Dedifferentiated amniotic fluid mesenchymal stem cell (primary cell): ENCODE measurements around the gene KCNH2.

Experiments
- DNase-seq: peaks from one replicate; pipeline ENCODE4 v3.0.0-alpha.2; 2016; ENCODE audit errors: extremely low spot score

The KCNH2 gene

DNA sequence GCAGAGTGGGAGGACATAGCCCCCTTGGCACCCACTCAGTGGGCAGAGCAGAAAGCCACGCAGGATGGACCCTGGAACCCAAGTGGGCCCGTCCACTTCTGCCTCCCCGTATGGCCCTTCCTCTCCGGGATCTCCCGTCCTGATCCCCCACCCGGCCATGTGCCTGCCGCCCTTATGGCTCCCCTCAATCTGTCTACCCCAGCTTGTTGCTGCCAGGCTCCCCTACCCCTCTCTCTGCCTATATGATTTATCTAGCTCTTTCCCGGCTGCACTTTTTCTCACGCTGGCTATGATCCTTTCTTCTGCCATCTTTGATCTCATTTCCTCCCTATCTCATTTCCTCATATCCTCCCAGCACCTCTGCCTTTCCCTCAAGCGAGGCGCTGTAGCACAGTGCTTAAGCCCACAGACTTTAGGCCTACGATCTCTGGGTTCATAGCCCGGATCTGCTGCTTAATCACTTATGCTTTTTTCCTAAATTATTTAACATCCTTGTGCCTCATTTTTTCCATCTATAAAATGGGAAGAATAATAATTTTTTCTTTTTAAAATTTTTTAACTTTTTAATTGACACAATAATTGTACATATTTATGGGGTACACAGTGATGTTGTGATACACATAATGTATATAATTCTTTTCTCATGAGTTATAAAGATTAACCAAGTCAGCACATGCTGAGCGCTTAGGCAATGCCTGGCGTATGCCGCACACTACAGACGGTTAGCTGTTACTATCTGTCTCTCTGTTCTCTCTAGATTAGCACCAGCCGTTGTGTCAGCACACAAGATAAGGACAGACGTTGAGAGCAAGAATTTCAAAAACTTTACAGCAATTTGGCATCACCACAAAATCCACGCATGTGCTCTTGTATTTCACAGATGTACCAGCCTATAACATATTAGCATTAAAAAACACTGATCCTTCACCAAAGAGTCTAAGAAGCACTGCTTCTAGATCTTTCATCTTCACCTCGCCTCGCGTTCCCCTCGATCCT is 18.1 kb downstream of the KCNH2 start:
- DNase-seq: no peak

DNA sequence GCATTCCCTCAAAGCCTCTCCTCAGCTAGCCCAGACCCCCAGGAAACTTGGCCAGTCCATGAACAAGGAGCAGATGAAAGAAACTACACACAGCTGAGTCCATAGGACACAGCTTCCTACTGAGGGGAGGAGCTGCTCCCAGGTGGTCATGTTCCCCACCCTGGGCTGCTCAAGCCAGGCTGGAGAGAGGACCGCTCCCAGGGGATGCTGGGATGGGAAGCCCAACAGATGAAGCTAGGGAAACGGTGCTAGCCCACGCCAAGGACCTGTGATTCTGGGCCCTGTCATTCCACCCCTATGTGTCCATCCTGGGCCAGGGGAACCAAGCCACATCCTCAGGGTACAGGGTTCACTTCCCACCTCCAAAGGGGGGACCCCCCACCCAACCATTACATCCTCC is 19.0 kb downstream of the KCNH2 start:
- DNase-seq: no peak

DNA sequence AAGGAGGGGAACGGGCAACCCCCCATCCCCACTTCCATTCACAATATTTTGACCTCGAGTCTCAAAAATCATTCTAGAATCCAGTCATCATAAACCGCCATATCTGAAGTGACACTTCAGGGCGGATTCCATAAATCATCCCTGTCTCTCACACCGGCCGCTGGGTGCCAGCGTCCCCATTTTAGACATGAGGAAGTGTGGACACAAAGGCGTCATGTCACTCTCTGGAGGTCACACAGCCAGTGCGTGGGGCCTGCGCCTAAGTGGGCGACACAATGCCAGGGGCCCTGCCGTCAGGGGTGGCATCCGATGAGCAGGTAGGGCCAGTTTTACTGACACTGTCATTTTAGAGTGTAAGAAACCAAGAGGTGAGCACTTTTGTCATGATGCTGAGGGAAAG is 19.5 kb downstream of the KCNH2 start:
- DNase-seq: no peak

DNA sequence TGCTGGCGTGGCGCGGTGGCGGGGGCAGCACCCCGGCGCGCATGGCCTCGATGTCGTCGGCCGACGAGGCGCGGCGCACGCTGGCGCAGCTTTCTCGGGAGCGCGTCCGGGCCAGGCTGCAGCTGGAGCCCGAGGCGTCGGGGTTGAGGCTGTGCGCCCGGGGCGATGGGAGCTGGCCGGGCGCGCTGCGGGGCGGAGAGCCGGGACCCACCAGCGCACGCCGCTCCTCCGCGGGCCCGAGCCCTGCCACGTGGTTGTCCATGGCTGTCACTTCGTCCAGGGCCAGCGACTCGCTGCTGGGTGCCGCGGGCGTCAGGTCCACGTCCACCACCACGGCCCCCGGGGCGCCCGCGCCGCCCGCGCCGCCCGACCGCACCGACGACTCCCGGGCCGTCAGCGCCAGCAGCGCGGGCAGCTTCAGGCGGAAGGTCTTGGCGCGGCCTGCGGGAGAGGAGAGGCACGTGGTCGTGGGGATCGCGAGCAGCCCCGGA is 20.0 kb downstream of the KCNH2 start:
- DNase-seq: no peak

DNA sequence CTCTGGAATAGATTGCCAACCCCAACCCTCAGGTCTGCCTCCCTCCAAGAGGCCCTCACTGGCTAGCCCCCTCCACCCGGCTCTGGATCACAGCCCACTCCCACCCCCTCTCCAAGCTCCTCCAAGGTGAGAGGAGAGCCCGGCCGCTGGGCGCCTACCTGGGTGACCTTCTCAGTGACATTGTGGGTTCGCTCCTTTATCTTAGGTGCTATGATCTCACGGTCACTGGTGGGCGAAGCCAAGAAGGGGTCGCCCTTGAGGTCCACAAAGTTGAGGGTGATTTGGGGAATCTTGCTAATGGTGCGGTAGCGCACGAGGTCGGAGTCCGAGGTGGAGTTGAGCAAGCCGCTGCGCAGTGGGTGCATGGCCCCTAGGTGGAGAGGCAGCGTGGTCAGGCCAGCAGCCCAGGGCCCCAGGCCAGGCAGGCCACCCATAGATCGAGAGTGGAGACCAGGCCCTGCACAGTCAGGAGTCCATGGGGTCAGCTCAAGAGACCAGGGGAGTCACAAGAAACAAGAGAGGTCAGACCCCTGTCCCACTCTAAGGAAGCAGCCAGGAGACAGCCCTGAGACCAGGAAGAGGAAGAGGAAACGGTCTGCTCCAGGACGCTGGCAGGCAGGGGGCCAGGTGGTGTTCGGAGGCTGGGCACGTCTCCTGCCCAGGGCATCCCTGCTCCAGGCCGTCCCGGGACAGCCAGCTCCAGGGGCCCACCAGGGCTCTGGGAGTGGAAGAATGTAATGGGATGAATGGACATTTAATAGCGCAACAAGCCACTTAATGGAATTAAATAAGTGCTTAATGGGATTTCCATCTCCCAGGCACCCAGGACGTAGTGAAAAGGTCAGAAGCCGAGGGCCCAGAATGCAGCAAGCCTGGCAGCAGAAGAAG is 20.7 kb downstream of the KCNH2 start:
- DNase-seq: no peak

DNA sequence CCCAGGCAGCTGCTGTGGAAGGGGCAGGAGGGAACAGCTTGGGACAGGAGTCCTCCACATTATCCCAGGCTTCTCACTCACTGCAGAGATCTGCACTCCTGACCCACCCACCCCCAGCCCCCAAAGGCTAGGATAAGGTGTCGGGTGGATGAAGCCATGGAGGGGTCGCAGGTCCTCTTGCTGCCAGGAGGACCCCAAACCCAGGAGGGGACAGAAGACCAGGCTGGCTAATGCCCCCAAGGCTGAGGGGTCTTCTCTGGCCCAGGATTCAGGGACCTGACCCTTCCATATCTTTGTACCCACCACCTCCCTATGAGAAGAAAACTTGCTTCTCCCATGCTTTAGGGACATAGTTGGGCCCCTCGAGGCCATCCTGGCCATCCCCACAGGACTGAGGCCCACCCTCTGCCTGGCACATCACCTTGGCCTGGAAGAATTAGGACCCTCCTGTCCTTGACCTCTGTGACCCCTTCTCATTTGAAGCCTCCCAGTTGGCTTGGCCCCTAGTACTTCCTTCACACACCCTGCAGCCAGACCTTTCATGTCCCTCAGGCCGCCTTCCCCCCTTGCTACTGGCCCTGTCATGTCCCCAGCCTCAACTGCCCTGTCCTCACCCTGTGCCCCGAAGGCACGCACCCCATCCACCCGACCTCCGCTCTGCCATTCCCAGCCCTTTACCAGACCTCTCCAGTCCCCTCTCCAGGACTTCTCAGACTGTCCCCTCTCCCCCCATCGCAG is 21.6 kb downstream of the KCNH2 start:
- DNase-seq: no peak

DNA sequence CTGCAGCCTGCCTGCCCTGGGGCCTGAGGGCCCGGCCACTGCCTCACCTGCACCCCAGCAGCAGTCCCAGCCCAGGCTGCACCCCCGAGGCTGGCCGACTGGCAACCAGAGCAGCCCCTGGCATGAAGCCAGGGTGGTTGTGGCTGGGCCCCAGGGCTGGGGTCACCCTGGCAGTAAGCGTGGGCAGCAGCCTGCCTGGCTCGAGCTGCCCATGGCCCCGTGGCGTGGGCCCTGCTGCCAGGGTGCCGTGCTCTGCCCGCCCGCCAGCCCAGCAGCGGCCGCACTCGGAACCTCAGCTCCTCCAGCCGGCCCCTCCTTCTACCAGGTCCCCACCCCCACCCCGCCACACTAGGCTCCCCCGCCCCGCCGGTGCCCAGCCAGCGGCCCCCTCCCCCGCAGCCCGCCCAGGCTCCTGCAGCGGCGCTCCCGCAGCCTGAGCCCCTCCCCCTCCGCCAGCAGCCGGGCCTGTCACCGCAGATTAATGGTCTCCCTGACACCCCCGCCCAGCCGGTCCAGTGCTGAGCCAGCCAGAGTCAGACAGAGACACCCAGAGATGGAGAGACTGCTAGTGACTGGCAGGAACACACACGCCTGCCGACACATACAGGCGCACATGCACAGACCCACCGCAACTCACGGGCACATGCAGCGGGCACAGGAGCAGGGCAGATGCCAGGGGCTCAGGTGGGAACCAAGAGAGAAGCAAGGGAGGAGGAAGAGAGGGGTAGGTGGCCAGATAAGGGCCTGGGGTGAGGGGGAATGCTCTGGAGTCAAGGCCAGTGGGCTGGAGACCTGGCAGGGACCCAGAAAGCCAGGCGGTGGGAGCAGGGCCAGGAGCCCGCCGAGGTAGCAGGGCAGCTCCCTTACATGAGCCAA is 22.4 kb downstream of the KCNH2 start:
- no peak for DNase-seq

DNA sequence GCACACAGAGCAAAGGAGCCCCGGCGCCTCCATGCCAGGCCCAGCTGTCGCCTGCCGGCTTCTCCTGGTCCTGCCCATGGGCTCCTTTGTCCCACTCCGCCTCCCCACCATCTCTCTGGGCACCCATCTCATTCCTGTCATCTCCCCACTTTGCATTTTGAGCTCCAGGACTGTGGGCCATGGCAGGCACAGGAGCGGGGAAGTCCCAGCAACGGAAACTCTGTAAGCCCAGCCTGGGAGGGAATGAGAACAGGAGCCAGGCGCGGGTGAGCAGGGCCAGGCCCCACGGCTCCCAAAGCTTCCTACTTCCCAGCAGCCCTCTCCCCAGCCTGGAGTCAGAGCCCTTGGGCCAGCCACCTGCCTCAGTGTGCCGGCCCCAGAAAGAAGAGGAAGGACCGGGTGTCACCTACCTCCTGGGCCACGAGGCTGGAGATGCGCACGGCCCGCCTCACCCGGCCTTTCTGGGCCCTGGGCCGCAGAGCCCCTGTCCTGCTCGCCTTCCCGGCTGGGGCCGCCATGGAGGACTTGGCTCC is 23.1 kb downstream of the KCNH2 start:
- no peak for DNase-seq

DNA sequence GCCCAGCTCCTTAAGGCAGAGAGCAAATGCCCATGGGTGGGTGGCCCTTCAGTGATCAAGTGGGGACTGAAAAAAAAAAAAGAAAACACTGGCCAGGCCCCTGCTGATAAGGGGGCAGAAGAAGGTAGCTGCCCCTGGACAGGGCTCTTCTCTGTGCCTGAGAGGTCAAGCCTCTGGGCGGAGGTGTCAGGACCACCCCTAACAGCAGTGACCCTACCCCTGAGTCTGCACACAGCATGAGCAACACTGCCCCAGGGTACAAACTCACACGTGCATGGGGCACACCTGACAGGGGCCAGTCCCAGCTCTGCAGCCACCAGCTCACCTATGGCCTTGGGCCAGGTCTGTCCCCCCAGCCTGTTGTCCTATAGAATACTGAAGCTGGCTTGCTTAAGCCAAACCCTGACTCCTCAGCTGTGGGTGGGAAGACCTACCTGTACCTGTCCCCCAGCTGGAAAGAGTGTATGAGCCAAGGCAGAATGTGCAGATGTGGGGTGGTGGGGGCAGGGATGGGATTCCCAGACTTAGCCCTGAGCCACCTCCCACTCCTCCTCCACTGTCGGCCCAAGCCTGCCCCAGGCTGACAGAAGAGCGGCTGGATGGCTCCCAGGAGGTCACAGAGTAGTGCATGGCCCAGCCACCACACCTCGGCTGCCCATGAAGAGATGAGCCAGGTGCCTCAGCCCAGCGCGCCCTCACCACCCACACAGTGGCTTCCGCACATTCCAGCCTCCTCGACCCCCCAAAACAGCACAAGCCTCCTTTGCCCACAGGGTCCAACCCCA is 23.7 kb downstream of the KCNH2 start:
- no peak for DNase-seq

DNA sequence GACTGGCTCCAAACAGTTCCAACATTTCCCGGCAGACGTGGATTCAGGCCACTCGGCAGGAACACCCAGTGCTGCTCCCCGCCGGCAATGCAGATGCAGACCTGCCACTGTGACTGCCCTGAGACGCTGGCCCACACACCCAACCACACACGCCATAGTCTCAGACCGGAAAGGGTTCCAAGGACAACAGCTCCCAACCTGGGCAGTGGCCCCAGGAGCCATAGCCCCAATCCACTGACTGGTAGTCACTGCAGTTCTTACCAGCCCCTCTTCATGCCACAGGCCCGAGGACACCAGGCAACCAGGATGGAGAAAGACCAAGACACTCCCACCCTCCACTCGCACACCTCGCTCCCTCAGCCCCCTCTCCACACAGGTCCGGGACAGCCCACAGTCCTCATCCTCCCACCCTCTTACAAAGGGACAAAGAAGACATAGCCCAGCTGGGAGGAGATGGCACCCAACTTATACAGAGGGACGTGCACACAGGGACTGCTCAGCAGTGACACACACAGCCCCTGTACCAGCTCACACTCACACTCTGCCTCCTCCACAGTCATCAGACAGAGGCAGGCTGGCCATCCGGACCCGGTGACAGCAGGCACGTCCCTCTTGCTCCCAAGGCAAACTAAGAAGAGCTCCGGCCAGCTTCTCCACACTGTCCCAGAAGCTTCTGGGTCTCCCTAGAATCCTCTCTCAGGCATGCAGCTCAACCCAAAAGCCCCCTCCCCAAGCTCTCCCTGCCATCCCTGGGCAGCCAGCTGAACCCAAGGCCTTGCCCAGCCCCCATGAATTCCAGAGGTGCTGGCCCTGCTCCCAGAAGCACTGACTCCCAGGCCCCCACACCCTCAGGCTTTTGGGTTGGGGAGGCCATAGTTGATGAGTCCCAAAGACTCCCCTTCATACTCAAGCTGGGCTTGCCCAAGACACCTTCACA is 24.8 kb downstream of the KCNH2 start:
- no peak for DNase-seq

DNA sequence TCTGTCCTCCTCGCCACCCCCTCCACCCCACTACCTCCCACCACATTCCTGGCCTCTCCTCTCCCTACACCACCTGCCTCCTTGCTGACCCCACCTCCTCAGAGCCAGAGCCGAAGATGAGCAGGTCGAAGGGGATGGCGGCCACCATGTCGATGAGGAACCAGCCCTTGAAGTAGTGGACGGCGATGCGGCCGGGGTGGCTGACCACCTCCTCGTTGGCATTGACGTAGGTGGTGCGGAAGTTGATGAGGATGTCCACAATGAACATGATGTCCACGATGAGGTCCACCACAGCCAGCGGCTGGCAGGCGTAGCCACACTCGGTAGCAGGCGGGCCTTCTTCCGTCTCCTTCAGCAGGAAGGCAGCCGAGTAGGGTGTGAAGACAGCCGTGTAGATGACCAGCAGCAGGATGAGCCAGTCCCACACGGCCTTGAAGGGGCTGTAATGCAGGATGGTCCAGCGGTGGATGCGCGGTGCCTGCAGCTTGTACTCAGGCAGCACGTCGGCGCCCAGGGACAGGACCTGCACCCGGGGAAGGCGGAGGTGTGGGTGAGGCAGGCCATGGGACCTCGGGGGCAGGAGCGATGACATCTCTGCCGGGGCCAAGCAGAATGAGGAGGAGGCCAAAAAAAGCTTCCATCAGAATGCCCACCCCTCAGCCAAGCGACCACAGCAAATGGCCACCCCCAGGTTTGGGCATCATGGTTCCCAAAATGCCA is 25.6 kb downstream of the KCNH2 start:
- no peak for DNase-seq

DNA sequence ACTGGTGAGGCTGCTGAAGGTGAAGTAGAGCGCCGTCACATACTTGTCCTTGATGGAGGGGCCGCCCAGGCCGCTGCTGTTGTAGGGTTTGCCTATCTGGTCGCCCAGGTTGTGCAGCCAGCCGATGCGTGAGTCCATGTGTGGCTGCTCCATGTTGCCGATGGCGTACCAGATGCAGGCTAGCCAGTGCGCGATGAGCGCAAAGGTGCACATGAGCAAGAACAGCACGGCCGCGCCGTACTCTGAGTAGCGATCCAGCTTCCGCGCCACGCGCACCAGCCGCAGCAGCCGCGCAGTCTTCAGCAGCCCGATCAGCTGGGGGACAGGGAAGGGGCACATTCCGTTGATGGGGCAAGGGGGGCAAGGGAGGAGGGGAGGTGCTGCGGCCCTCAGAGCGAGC is 26.6 kb downstream of the KCNH2 start:
- DNase-seq: no peak

DNA sequence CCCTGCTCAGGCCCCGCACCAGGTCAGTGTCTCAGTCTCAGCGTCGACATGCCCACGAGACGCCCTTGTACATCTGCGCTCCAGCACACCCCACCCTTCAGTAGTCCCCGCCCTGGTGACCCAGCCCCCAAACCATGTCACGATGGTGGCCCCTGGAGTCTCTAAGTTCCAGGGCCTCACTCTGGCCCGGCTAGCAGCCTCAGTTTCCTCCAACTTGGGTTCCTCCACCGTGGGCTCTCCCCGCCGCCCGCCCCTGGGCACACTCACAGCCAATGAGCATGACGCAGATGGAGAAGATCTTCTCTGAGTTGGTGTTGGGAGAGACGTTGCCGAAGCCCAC is 27.0 kb downstream of the KCNH2 start:
- DNase-seq: no peak

DNA sequence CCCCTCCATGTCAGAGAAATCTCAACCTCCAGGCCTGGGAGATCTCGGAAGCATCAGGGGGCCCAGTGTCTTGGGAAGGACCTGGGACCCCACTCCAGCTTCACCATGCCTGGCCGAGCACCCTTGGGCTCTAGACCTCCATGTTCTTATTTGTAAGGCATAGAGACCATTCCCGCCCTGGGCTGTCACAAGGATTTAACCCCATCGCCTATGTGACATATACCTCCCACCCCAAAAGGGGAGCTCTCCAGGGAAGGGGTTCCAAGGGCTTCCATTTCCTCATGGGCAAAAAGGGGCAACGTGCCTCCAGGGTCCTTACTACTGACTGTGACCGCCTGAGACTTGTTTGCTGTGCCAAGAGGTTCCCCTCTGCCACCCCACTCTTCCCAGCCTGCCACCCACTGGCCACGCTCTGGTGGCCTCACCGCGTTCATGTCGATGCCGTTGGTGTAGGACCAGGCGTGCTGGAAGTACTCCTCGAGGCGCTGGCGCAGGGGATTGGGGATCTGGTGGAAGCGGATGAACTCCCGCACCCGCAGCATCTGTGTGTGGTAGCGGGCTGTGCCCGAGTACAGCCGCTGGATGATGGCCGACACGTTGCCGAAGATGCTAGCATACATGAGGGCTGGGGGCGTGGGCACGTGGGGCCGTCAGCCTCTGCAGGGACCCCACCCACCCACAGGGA is 27.5 kb downstream of the KCNH2 start:
- DNase-seq: no peak

DNA sequence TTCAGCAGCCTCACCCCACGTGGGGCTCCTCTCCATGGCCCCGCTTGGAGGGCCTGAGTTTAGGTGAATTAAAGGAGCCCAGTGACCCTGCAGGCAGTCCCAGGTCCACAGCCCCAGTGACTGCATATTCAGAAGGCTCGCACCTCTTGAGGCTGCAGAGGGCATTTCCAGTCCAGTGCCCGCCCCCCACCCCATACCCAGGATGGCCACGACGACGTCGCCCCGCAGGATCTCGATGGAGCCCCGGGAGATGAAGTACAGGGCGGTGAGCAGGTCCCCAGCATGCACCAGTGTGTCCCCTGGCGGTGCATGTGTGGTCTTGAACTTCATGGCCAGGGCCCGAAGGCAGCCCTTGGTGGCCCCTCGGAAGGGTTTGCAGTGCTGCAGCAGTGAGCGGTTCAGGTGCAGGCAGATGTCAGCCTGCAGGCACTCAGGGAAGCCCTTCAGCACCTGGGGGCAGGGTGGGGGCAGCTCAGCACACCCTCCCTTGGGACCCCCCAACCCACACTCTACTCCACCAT is 28.1 kb downstream of the KCNH2 start:
- no peak for DNase-seq

DNA sequence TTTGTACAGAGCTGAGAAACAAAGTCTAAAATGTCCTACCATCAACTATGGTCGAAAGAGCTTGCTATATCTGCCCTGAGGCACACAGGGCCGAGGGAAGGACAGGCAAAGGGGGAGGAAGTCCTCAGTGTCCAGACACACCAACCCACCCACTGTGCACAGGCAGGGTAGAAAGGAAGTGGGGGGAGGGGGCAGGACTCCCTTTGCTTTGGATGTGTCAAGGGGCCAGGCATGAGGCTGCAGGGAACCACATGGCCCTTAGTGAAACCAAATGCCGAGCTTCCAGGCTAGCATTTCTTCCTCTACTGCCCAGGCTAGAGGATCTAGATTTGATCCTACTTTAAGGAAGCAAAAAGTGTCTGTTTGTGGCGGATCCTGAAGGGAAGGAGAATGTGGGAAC is 28.6 kb downstream of the KCNH2 start:
- DNase-seq: no peak

DNA sequence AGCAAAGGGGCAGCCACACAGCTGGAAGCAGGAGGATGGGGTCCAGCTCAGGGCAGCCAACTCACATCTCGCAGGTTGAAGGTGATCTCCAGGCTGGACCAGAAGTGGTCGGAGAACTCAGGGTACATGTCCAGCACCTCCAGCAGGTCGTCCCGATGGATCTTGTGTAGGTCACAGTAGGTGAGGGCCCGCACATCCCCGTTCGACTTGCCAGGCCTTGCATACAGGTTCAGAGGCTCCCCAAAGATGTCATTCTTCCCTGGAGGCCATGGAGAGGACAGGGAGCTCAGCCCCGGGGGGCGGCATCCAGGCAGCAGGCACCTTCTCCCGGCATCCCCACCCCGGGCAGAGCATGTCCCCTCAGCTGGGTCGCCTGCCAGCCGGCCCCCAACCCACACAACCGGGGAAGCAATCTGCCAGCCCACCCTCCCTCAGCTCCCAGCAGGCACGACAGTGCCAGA is 29.3 kb downstream of the KCNH2 start:
- DNase-seq: no peak
